CD8-positive, alpha-beta memory T cell (primary cell): ENCODE results near the gene SVIL. TPM values are rescaled to one million over a fixed set of nuclear protein-coding genes. Genes with fewer than 3 reads are reported as not detected.
A peak's percentile ranks its signal among the peaks of the same experiment; 100 is the strongest.

Experiments used
- CTCF ChIA-PET: fragments of 350-600 bp; sonication (Branson Sonifier 250); formaldehyde crosslinking; loops from one replicate; lab custom pipeline; 2021; ENCODE audit warnings: antibody characterized with exemption; lab: Charles Lee
- POLR2A ChIA-PET: fragments of 350-600 bp; sonication (Branson Sonifier 250); formaldehyde crosslinking; loops from one replicate; lab custom pipeline; 2021; ENCODE audit warnings: antibody characterized with exemption; lab: Charles Lee
- DNase-seq, 5 donors: peaks; one replicate each; pipeline versions ENCODE4 v3.0.0 to v3.0.0-alpha.2; 2020 to 2022; ENCODE audit warnings: mixed read lengths in 1 of 5
- H3K27ac ChIP-seq: one replicate; pipeline ENCODE4 v1.7.0; 2013; ENCODE audit warnings: low read depth, mild to moderate bottlenecking, low read length, moderate library complexity
- H3K27me3 ChIP-seq: 2 replicates; pipeline ENCODE4 v1.7.0; 2013; ENCODE audit warnings: low read length, mild to moderate bottlenecking; ENCODE audit not compliant: insufficient read depth, poor library complexity, severe bottlenecking
- H3K36me3 ChIP-seq: 2 replicates; pipeline ENCODE4 v1.7.0; 2013; ENCODE audit warnings: mild to moderate bottlenecking, low read length, moderate library complexity; ENCODE audit not compliant: insufficient read depth
- H3K4me1 ChIP-seq: 2 replicates; pipeline ENCODE4 v1.7.0; 2013; ENCODE audit warnings: mild to moderate bottlenecking, low read length, moderate library complexity; ENCODE audit not compliant: insufficient read depth
- H3K4me3 ChIP-seq: 2 replicates; pipeline ENCODE4 v1.7.0; 2013; ENCODE audit warnings: mild to moderate bottlenecking, low read length
- H3K9me3 ChIP-seq: 2 replicates; pipeline ENCODE4 v1.7.0; 2013; ENCODE audit warnings: mild to moderate bottlenecking, low read length
- H3K27ac Mint-ChIP-seq, 8 donors: one replicate each; pipeline ENCODE4 v1.8.0; 2020 to 2021; ENCODE audit warnings: mixed read lengths in 8 of 8, mild to moderate bottlenecking in 6 of 8, inconsistent platforms in 3 of 8, moderate library complexity in 3 of 8
- H3K27me3 Mint-ChIP-seq, 2 donors: one replicate each; pipeline ENCODE4 v1.8.0; 2020 to 2021; ENCODE audit warnings: mixed read lengths in 2 of 2, mild to moderate bottlenecking in 1 of 2, moderate library complexity in 1 of 2
- H3K36me3 Mint-ChIP-seq, 3 donors: one replicate each; pipeline ENCODE4 v1.8.0; 2020 to 2021; ENCODE audit warnings: mixed read lengths in 3 of 3, inconsistent platforms in 1 of 3, mild to moderate bottlenecking in 1 of 3
- H3K4me1 Mint-ChIP-seq, 3 donors: one replicate each; pipeline ENCODE4 v1.8.0; 2020 to 2021; ENCODE audit warnings: mixed read lengths in 3 of 3, inconsistent platforms in 1 of 3, mild to moderate bottlenecking in 1 of 3
- H3K4me3 Mint-ChIP-seq, 7 donors: one replicate each; pipeline ENCODE4 v1.8.0; 2020 to 2021; ENCODE audit warnings: mixed read lengths in 7 of 7, mild to moderate bottlenecking in 6 of 7, moderate library complexity in 4 of 7, inconsistent platforms in 2 of 7
- H3K9me3 Mint-ChIP-seq, 5 donors: one replicate each; pipeline ENCODE4 v1.8.0; 2020 to 2022; ENCODE audit warnings: mixed read lengths in 5 of 5, mild to moderate bottlenecking in 3 of 5, moderate library complexity in 2 of 5, inconsistent platforms in 1 of 5
- polyA plus RNA-seq: library from polyadenylated mRNA; unstranded; fragments of 300-500 nt; fragmentation: Illumina TruSeq; gene quantifications from one replicate; pipeline ENCODE4 v1.2.3, GENCODE V29; 2021
- total RNA-seq, 2 experiments: library from RNA; stranded (reverse); gene quantifications; one replicate each; pipeline ENCODE4 v1.2.3, GENCODE V29; 2021

Gene SVIL
- total and polyA plus RNA-seq, 3 experiments from 2014 or later: 4.2 to 9.2 (median 5.9) TPM

- H3K4me3 ChIP-seq: no peak overlapping the region
- no peak overlapping the region for H3K27ac ChIP-seq
- no peaks in the 10 kb centered on the region for H3K36me3 ChIP-seq
- Mint-ChIP-seq H3K4me1 (peaks cover 11 to 16% (median 12%) of the 10 kb centered on the region in 3 donors), H3K27ac (peak overlapping the region in 1 of 8 donors; percentile 5), H3K4me3 (no peak overlapping the region), H3K36me3 (peaks cover 0 to 30% (median 9%) of the 10 kb centered on the region in 3 donors), H3K9me3 (no peaks in the 10 kb centered on the region), H3K27me3 (no peaks in the 10 kb centered on the region)
- no peak for DNase-seq
- POLR2A ChIA-PET: no interaction called here
- no peaks in the 10 kb centered on the region for H3K9me3 ChIP-seq
- no peaks in the 10 kb centered on the region for H3K27me3 ChIP-seq
- peaks cover 8% of the 10 kb centered on the region for H3K4me1 ChIP-seq
- CTCF ChIA-PET: no interaction called here
Observed at GRCh38 chr10:29479081-29479925, 155.5 kb downstream of the SVIL start.

GRCh38 chr10:29473406-29474100 lies 161.2 kb downstream of the SVIL start:
- H3K9me3 Mint-ChIP-seq: no peaks in the 10 kb centered on the region
- H3K4me1 ChIP-seq: no peaks in the 10 kb centered on the region
- peaks cover 4% of the 10 kb centered on the region for H3K36me3 ChIP-seq
- no peaks in the 10 kb centered on the region for H3K9me3 ChIP-seq
- no peak overlapping the region for H3K4me3 ChIP-seq
- ChIA-PET CTCF (no interaction called here), POLR2A (no interaction called here)
- peaks cover 8 to 55% (median 18%) of the 10 kb centered on the region in 3 donors for H3K36me3 Mint-ChIP-seq
- H3K4me3 Mint-ChIP-seq: no peak overlapping the region
- no peaks in the 10 kb centered on the region for H3K27me3 Mint-ChIP-seq
- H3K27ac Mint-ChIP-seq: no peak overlapping the region
- H3K4me1 Mint-ChIP-seq: no peaks in the 10 kb centered on the region
- no peaks in the 10 kb centered on the region for H3K27me3 ChIP-seq
- H3K27ac ChIP-seq: no peak overlapping the region
- no peak for DNase-seq

- no peaks in the 10 kb centered on the region for H3K4me1 ChIP-seq
- H3K9me3 Mint-ChIP-seq: no peaks in the 10 kb centered on the region
- no peak overlapping the region for H3K4me3 Mint-ChIP-seq
- no peaks in the 10 kb centered on the region for H3K9me3 ChIP-seq
- POLR2A ChIA-PET: no interaction called here
- no peaks in the 10 kb centered on the region for H3K4me1 Mint-ChIP-seq
- H3K27ac ChIP-seq: no peak overlapping the region
- H3K27ac Mint-ChIP-seq: peak overlapping the region in 3 of 8 donors; percentile 19 to 66 (median 65)
- H3K36me3 Mint-ChIP-seq: peaks cover 9 to 56% (median 18%) of the 10 kb centered on the region in 3 donors
- DNase-seq: no peak
- H3K27me3 ChIP-seq: no peaks in the 10 kb centered on the region
- no peak overlapping the region for H3K4me3 ChIP-seq
- CTCF ChIA-PET: no interaction called here
- H3K27me3 Mint-ChIP-seq: no peaks in the 10 kb centered on the region
- H3K36me3 ChIP-seq: peaks cover 4% of the 10 kb centered on the region
Observed at GRCh38 chr10:29473087-29473356, 161.7 kb downstream of the SVIL start.

DNA sequence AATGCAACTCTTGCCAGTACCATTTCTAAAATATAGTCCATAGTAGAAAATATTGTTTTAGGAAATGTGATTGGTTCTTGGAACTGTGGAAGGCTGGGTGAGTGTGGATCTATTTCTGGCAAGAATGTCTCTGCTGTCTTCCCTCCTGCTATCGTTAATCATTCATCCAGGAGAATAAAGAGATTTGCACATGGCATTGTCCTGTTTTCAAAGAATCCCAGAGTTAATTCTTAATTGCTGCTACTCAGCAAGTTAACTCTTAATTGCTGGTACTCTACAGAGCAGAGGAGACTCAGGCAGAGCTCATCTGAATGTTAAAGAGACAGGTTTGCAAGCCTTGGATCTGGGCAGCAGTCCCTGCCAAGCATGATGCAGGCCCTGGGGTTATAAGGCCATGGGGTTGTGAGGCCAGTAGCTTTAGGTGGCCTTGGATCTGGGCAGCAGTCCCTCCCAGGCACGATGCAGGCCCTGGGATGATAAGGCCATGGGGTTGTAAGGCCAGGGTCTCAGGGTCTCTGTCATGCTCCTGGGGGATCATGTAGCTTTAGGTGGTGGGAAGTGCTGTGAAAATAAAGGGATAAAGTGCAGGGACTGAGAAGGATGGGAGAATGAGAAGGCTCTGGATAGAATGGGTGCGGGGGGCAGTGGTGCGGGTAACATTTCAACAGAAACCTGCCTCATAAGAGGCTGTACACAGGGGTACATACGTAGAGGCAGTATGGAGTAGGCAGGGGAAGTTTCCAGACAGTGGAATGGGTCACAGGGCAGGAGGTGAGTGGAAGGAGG lies 162.3 kb downstream of the SVIL start:
- no peaks in the 10 kb centered on the region for H3K4me1 ChIP-seq
- no peak for DNase-seq
- peak overlapping the region in 4 of 8 donors; percentile 5 to 66 (median 42) for H3K27ac Mint-ChIP-seq
- ChIA-PET CTCF (no interaction called here), POLR2A (no interaction called here)
- H3K4me1 Mint-ChIP-seq: no peaks in the 10 kb centered on the region
- no peak overlapping the region for H3K4me3 ChIP-seq
- H3K9me3 Mint-ChIP-seq: no peaks in the 10 kb centered on the region
- H3K27me3 Mint-ChIP-seq: no peaks in the 10 kb centered on the region
- H3K27ac ChIP-seq: no peak overlapping the region
- H3K36me3 Mint-ChIP-seq: peaks cover 11 to 58% (median 18%) of the 10 kb centered on the region in 3 donors
- H3K4me3 Mint-ChIP-seq: no peak overlapping the region
- H3K27me3 ChIP-seq: no peaks in the 10 kb centered on the region
- no peaks in the 10 kb centered on the region for H3K9me3 ChIP-seq
- H3K36me3 ChIP-seq: peaks cover 4% of the 10 kb centered on the region

DNA sequence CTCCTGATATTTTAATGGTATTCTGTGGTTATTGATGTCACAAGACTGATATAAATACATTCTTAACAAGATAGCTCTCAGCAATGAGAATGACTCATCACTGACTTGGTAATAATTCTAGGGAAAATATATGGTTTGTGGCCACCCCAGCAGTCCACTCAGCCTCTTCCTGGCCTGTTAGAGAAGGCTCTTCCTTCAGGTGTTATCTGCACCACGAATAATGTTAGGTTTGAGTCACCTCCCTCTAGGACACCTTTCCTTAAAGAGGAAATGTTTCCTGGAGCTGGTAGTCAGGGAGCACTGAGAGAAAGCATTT lies 163.3 kb downstream of the SVIL start:
- Mint-ChIP-seq H3K9me3 (no peaks in the 10 kb centered on the region), H3K27ac (peak overlapping the region in 1 of 8 donors; percentile 73)
- peaks cover 4% of the 10 kb centered on the region for H3K36me3 ChIP-seq

DNA sequence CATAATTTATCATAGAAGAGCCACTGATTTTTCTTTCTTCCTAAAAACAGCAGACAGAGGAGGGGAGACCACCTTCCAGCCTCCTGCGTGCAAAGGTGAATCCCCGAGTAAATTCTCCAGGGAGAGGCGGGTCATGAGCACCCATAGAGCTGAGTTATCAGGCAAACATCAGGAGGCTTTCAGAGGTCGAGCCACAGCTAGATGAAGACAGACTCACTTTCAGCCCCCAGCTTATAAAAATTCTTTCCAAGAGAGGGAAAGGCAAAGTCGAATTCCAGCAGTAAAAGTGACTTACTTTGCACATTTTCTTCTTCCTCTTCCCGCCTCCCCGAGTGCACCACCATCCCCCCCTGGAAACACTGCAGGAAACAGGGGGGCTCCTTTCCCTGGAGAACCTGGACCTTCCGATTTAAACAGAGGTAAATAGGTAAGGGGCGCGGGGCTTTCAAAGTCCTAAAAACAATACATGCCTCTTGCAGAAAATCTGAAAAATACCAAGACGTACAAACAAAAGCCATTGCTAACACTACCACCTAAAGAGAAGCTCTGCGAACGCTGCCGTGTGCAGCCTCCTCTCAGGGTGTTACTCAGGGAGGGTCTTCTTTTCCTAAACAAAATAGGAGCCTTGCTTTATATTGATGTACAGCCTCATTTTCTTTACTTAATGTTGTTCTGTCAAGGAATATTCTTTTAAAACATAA lies 163.8 kb downstream of the SVIL start:
- peaks cover 4% of the 10 kb centered on the region for H3K36me3 ChIP-seq
- H3K4me1 ChIP-seq: no peaks in the 10 kb centered on the region
- Mint-ChIP-seq H3K27me3 (no peaks in the 10 kb centered on the region), H3K4me3 (no peak overlapping the region), H3K27ac (peak overlapping the region in 3 of 8 donors; percentile 15 to 89 (median 58)), H3K9me3 (no peaks in the 10 kb centered on the region), H3K4me1 (no peaks in the 10 kb centered on the region), H3K36me3 (peaks cover 11 to 66% (median 18%) of the 10 kb centered on the region in 3 donors)
- no peak overlapping the region for H3K27ac ChIP-seq
- ChIA-PET CTCF (no interaction called here), POLR2A (no interaction called here)
- no peak overlapping the region for H3K4me3 ChIP-seq
- H3K27me3 ChIP-seq: no peaks in the 10 kb centered on the region
- H3K9me3 ChIP-seq: no peaks in the 10 kb centered on the region
- no peak for DNase-seq

More for the DNA sequence above, 163.3 kb downstream of the SVIL start:
- Mint-ChIP-seq H3K27me3 (no peaks in the 10 kb centered on the region), H3K36me3 (peaks cover 11 to 66% (median 18%) of the 10 kb centered on the region in 3 donors), H3K4me1 (no peaks in the 10 kb centered on the region), H3K4me3 (no peak overlapping the region)
- no peak overlapping the region for H3K27ac ChIP-seq
- H3K9me3 ChIP-seq: no peaks in the 10 kb centered on the region
- no peak for DNase-seq
- ChIA-PET POLR2A (no interaction called here), CTCF (no interaction called here)
- H3K27me3 ChIP-seq: no peaks in the 10 kb centered on the region
- H3K4me1 ChIP-seq: no peaks in the 10 kb centered on the region
- no peak overlapping the region for H3K4me3 ChIP-seq

- Histone ChIP-seq H3K4me3 (no peak overlapping the region), H3K4me1 (no peaks in the 10 kb centered on the region), H3K27ac (no peak overlapping the region), H3K27me3 (no peaks in the 10 kb centered on the region), H3K36me3 (peaks cover 4% of the 10 kb centered on the region), H3K9me3 (no peaks in the 10 kb centered on the region)
- H3K36me3 Mint-ChIP-seq: peaks cover 13 to 68% (median 22%) of the 10 kb centered on the region in 3 donors
- H3K4me1 Mint-ChIP-seq: no peaks in the 10 kb centered on the region
- CTCF ChIA-PET: interaction anchor here (0.5 kb wide), 1 partner anchor 11 kb away, joined by 3 read pairs; no protein-coding TSS in a partner anchor
- no peak for DNase-seq
- POLR2A ChIA-PET: no interaction called here
- H3K9me3 Mint-ChIP-seq: no peaks in the 10 kb centered on the region
- no peak overlapping the region for H3K4me3 Mint-ChIP-seq
- no peak overlapping the region for H3K27ac Mint-ChIP-seq
- H3K27me3 Mint-ChIP-seq: no peaks in the 10 kb centered on the region
Observed at GRCh38 chr10:29470355-29470705, 164.4 kb downstream of the SVIL start.
